ENCODE data around the gene HDAC9. TPM values are rescaled to one million over a fixed set of nuclear protein-coding genes. Genes with fewer than 3 reads are reported as not detected.

The HDAC9 gene
- total and polyA plus RNA-seq, 4 donors, result 2.2 to 41.0 (median 4.1) TPM

GRCh38 chr7:18573410-18574234 is 78.1 kb downstream of the HDAC9 start:
- WGBS, 2 donors, result 93 to 96% methylated on average over 20 of the region's 20 CpGs
- ATAC-seq (ENCODE audit: insufficient read depth, low FRiP score), result no peak
- H3K27ac ChIP-seq (ENCODE audit: low read depth in 1 of 2, low read length in 1 of 2), result peak overlapping the region in 1 of 2 donors; percentile 6
- H3K4me3 ChIP-seq, result no peak overlapping the region
- H3K9ac ChIP-seq (ENCODE audit: insufficient read depth in 1 of 2, low read length in 2 of 2), result no peak overlapping the region
- H3K36me3 ChIP-seq (ENCODE audit: control insufficient read depth in 4 of 4, insufficient read depth in 4 of 4, low read length in 4 of 4), result no peaks in the 10 kb centered on the region
- H3K9me3 ChIP-seq (ENCODE audit: control insufficient read depth in 4 of 4, insufficient read depth in 3 of 4, low read length in 3 of 4), result no peaks in the 10 kb centered on the region
- DNase-seq, result no peak
- no peaks in the 10 kb centered on the region for H3K4me1 ChIP-seq (ENCODE audit: control insufficient read depth in 5 of 5, insufficient read depth in 5 of 5, low read length in 5 of 5)
- no peaks in the 10 kb centered on the region for H3K27me3 ChIP-seq (ENCODE audit: control insufficient read depth in 3 of 3, insufficient read depth in 3 of 3, low read length in 2 of 3)
- TF ChIP-seq CTCF (IDR thresholded peaks at IDR 0.05; ENCODE audit: control extremely low read depth, extremely low read depth), result no peak

GRCh38 chr7:18574235-18574540 is 78.6 kb downstream of the HDAC9 start:
- Histone ChIP-seq H3K4me3 (no peak overlapping the region), H3K9ac (ENCODE audit: insufficient read depth in 1 of 2, low read length in 2 of 2) (no peak overlapping the region), H3K27ac (ENCODE audit: low read depth in 1 of 2, low read length in 1 of 2) (no peak overlapping the region), H3K36me3 (ENCODE audit: control insufficient read depth in 4 of 4, insufficient read depth in 4 of 4, low read length in 4 of 4) (no peaks in the 10 kb centered on the region), H3K4me1 (ENCODE audit: control insufficient read depth in 5 of 5, insufficient read depth in 5 of 5, low read length in 5 of 5) (no peaks in the 10 kb centered on the region), H3K9me3 (ENCODE audit: control insufficient read depth in 4 of 4, insufficient read depth in 3 of 4, low read length in 3 of 4) (no peaks in the 10 kb centered on the region), H3K27me3 (ENCODE audit: control insufficient read depth in 3 of 3, insufficient read depth in 3 of 3, low read length in 2 of 3) (no peaks in the 10 kb centered on the region)
- no peak for TF ChIP-seq CTCF (IDR thresholded peaks at IDR 0.05; ENCODE audit: control extremely low read depth, extremely low read depth)
- 90 to 95% methylated on average over 7 of the region's 7 CpGs for WGBS, 2 donors
- ATAC-seq (ENCODE audit: insufficient read depth, low FRiP score), result no peak
- no peak for DNase-seq

GRCh38 chr7:18574676-18575075 is 79.1 kb downstream of the HDAC9 start:
- TF ChIP-seq CTCF (IDR thresholded peaks at IDR 0.05; ENCODE audit: control extremely low read depth, extremely low read depth), result no peak
- H3K27me3 ChIP-seq (ENCODE audit: control insufficient read depth in 3 of 3, insufficient read depth in 3 of 3, low read length in 2 of 3), result no peaks in the 10 kb centered on the region

More at GRCh38 chr7:18574676-18575075, 79.1 kb downstream of the HDAC9 start:
- no peak overlapping the region for H3K27ac ChIP-seq (ENCODE audit: low read depth in 1 of 2, low read length in 1 of 2)
- WGBS, 2 donors, result 95 to 96% methylated on average over 14 of the region's 14 CpGs
- H3K9ac ChIP-seq (ENCODE audit: insufficient read depth in 1 of 2, low read length in 2 of 2), result no peak overlapping the region
- H3K4me1 ChIP-seq (ENCODE audit: control insufficient read depth in 5 of 5, insufficient read depth in 5 of 5, low read length in 5 of 5), result peaks cover 0 to 1% (median 0%) of the 10 kb centered on the region in 5 donors
- H3K4me3 ChIP-seq, result no peak overlapping the region
- H3K9me3 ChIP-seq (ENCODE audit: control insufficient read depth in 4 of 4, insufficient read depth in 3 of 4, low read length in 3 of 4), result no peaks in the 10 kb centered on the region
- no peak for DNase-seq
- no peaks in the 10 kb centered on the region for H3K36me3 ChIP-seq (ENCODE audit: control insufficient read depth in 4 of 4, insufficient read depth in 4 of 4, low read length in 4 of 4)
- ATAC-seq (ENCODE audit: insufficient read depth, low FRiP score), result no peak
